ENCODE data around the gene FAM162A. TPM values are rescaled to one million over a fixed set of nuclear protein-coding genes. Genes with fewer than 3 reads are reported as not detected.

Gene FAM162A
- total RNA-seq, 1 donor from 2014 or later = 12.7 TPM

DNA sequence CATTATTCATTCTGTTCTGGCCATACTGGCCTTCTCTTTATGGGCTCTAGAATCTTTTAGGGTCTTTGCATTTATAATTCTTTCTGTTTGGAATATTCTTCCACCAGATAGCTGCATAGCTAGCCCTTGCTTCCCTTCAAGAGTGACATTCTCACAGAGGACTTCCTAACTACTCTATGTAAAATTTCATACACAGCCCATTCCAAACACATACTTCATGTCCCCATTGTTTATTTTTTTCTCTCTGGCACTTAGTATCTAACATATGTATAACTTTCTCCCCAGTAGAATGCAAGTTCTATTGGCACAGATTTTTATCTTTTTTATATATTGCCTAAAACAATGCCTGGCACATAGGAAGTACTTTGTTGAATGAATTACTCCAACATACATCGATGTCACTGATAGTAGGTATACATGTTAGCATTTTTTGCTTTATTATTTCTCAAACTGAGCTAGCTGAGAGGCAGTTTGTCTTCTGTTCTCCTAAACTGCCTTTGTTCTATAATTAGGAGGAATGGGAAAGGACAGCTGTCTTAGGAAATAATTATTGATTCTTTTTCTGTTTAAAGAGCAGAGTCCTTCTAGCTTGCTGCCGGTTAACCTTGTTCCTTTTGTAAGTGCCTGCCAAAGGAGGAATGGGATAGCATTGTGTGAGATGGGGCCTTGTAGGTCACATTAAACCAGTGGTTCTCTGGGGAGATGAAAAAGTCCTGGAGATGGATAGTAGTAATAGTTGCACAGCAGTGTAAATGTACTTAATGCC is 7.9 kb downstream of the FAM162A start:
- DNase-seq = no peak
- H3K36me3 Mint-ChIP-seq (ENCODE audit: unreplicated experiment) = no peaks in the 10 kb centered on the region
- H3K4me3 Mint-ChIP-seq (ENCODE audit: unreplicated experiment) = peak overlapping the region; percentile 55
- peaks cover 17% of the 10 kb centered on the region for H3K4me1 Mint-ChIP-seq (ENCODE audit: low read depth, unreplicated experiment)
- TF ChIP-seq, protein P1, sequence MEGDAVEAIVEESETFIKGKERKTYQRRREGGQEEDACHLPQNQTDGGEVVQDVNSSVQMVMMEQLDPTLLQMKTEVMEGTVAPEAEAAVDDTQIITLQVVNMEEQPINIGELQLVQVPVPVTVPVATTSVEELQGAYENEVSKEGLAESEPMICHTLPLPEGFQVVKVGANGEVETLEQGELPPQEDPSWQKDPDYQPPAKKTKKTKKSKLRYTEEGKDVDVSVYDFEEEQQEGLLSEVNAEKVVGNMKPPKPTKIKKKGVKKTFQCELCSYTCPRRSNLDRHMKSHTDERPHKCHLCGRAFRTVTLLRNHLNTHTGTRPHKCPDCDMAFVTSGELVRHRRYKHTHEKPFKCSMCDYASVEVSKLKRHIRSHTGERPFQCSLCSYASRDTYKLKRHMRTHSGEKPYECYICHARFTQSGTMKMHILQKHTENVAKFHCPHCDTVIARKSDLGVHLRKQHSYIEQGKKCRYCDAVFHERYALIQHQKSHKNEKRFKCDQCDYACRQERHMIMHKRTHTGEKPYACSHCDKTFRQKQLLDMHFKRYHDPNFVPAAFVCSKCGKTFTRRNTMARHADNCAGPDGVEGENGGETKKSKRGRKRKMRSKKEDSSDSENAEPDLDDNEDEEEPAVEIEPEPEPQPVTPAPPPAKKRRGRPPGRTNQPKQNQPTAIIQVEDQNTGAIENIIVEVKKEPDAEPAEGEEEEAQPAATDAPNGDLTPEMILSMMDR (IDR thresholded peaks at IDR 0.05; ENCODE audit: partially characterized antibody, unreplicated experiment) = no peak
- H3K27ac Mint-ChIP-seq (ENCODE audit: unreplicated experiment) = peak overlapping the region; percentile 44
- peaks cover 2% of the 10 kb centered on the region for H3K27me3 Mint-ChIP-seq (ENCODE audit: unreplicated experiment)
- H3K9me3 Mint-ChIP-seq (ENCODE audit: unreplicated experiment) = no peaks in the 10 kb centered on the region

DNA sequence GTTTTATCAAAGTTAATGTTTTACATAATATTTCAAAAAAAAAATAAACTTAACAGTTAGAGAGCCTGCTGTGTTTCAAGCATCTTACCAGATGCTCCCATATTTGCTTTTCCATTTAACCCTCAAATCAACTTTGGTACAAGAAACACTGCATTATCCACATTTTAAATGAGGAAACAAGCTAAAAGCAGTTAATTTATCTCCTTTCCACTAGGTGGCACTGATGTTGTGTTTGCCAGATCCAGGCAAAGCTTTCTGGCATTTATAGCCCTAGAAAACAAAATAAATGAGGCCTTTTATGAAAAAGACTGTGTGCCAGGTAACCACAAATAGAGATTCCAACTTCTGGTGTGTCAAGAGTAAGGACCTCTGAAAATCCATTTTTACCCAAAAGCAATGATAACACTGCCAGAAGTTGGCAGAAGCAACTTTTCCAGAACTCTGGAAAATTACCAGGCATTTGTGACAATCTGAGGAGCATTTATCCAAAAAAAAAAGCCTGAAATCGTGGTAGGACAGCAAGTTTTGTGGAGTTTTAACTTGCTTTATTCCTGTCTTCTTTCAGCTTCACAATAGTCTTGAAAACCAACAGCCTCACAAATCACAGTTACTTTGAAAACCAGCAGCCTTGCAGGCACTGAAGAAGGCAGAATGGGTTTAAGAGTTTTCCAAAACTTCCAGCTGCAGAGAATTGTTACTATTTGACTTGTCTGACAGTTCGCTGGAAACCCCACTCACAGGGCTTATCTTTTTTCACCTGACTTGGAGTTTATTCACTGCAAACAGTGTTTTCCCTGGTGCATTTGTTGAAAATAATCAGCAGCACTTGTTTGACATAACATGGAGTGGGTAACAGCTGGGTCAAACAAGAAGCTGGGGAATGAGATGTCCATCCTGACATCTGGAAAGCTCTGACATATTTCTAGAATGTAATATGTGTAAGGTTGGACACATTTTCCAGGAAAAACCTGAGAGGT is 9.2 kb downstream of the FAM162A start:
- TF ChIP-seq, protein P1 (IDR thresholded peaks at IDR 0.05; ENCODE audit: partially characterized antibody, unreplicated experiment) = peak; percentile 83
- no peaks in the 10 kb centered on the region for H3K9me3 Mint-ChIP-seq (ENCODE audit: unreplicated experiment)
- peak overlapping the region; percentile 9 for H3K4me3 Mint-ChIP-seq (ENCODE audit: unreplicated experiment)
- H3K36me3 Mint-ChIP-seq (ENCODE audit: unreplicated experiment) = no peaks in the 10 kb centered on the region
- H3K27ac Mint-ChIP-seq (ENCODE audit: unreplicated experiment) = no peak overlapping the region
- peaks cover 17% of the 10 kb centered on the region for H3K4me1 Mint-ChIP-seq (ENCODE audit: low read depth, unreplicated experiment)
- peaks cover 2% of the 10 kb centered on the region for H3K27me3 Mint-ChIP-seq (ENCODE audit: unreplicated experiment)
- no peak for DNase-seq

DNA sequence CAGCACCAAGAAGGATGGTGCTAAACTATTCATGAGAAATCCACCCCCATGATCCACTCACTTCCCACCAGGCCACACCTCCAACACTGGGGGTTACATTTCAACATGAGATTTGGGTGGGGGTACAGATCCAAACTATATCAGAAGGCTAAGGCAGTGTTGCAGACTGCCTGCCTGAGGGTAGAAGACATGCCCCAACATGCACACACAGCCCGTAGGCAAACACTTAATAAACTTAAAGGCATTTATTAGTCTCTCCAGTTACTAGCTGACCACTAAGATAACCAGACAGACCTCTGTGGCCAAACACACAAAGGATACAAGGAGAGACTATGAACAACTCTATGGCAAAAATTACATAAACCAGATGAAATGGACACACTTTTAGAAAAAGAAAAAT is 10.2 kb downstream of the FAM162A start:
- Mint-ChIP-seq H3K36me3 (ENCODE audit: unreplicated experiment) (no peaks in the 10 kb centered on the region), H3K27me3 (ENCODE audit: unreplicated experiment) (peaks cover 2% of the 10 kb centered on the region), H3K4me1 (ENCODE audit: low read depth, unreplicated experiment) (peaks cover 17% of the 10 kb centered on the region), H3K4me3 (ENCODE audit: unreplicated experiment) (no peak overlapping the region), H3K27ac (ENCODE audit: unreplicated experiment) (no peak overlapping the region), H3K9me3 (ENCODE audit: unreplicated experiment) (no peaks in the 10 kb centered on the region)
- DNase-seq = no peak
- TF ChIP-seq, protein P1 (IDR thresholded peaks at IDR 0.05; ENCODE audit: partially characterized antibody, unreplicated experiment) = no peak

DNA sequence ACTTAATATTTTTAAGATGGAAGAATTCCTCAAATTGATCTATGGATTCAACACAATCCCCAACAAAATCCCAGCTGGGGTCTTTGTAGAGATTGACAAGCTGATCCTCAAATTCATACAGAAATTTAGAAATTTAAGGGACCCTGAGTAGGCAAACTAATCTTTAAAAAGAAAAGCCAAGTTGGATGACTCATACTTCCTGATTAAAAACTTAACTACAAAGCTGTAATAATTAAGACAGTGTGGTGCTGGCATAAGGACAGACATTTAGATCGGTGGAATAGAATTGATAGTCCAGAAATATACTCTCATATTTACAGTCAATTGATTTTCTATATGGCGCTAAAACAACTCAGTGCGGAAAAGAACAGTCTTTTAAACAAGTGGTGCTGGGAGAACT is 11.6 kb downstream of the FAM162A start:
- Mint-ChIP-seq H3K27ac (ENCODE audit: unreplicated experiment) (no peak overlapping the region), H3K27me3 (ENCODE audit: unreplicated experiment) (peaks cover 2% of the 10 kb centered on the region), H3K4me1 (ENCODE audit: low read depth, unreplicated experiment) (peaks cover 14% of the 10 kb centered on the region), H3K36me3 (ENCODE audit: unreplicated experiment) (no peaks in the 10 kb centered on the region), H3K9me3 (ENCODE audit: unreplicated experiment) (no peaks in the 10 kb centered on the region), H3K4me3 (ENCODE audit: unreplicated experiment) (no peak overlapping the region)
- DNase-seq = no peak
- TF ChIP-seq, protein P1 (IDR thresholded peaks at IDR 0.05; ENCODE audit: partially characterized antibody, unreplicated experiment) = no peak
